Activated CD4-positive, alpha-beta T cell treated with anti-CD3 and anti-CD28 coated beads, Interleukin-2, amount 50 U/mL, for 4 hours (primary cell): Measurements from ENCODE around the gene CDHR2.

ENCODE experiments used
- DNase-seq, 2 experiments: peaks; one replicate each; pipeline ENCODE4 v3.0.0-alpha.2; 2020

CDHR2 gene

DNA sequence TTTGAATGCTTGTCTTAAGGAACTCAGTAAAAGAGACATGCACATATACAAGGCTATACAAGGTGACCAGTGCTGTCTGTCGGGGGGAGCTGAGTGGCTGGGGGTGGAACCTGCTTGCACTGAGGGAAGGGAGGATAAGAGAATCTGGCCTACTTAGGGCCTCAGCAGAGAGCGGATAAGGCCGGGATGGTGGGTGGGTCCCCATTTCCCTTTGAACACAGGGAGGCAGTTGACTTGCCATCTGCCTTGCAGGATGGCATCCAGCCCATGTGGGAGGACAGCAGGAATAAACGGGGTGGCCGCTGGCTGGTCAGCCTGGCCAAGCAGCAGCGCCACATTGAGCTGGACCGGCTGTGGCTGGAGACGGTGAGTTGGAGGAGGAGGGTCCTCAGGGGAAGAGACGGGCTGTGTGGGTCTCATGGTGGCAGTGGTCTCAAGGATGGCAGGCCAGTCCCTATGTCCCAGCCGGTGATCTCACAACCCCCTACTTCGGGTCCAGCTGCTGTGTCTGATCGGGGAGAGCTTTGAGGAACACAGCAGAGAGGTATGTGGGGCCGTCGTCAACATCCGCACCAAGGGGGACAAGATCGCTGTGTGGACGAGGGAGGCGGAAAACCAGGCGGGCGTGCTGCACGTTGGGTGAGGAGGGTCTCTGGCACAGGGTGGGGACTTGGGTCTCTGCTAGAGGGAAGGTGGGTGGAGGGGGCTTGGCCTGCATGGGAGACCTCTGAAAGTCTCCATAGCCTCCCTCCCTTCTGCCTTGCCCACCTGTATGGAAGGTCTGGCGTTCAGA lies 95.9 kb downstream of the CDHR2 start:
- no peak for DNase-seq
